ENCODE results near the gene CABP5.

The CABP5 gene

DNA sequence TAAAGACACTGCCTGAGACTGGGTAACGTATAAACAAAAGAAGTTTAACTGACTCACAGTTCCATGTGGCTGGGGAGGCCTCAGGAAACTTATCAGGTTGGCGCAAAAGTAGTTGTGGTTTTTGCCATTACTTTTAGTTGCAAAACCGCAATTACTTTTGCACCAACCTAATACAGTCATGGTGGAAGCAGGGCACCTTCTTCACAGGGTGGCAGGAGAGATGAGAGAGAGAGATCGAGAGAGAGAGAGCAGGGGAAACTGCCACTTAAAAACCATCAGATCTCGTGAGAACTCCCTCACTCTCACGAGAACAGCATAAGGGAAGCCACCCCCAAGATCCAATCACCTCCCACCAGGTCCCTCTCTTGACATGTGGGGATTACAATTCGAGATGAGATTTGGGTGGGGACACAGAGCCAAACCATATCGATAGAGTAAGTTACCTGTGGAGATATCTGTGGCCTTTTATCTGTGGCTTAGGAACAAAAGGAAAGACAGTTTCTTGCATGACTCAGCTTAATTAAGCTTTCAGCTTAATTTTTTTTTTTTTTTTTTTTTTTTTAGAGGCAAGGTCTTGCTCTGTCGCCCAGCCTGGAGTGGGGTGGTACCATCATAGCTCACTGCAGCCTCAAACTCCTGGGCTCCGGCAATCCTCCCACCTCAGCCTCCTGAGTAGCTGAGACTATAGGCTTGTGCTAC, 7.6 kb upstream of the CABP5 start:
- DNase-seq (ENCODE audit: insufficient read length, low spot score) (no peak), FAIRE-seq (no peak)
- TF ChIP-seq CTCF (IDR thresholded peaks at IDR 0.05; ENCODE audit: insufficient read depth, missing control alignments), result no peak

- no peak for TF ChIP-seq CTCF (IDR thresholded peaks at IDR 0.05; ENCODE audit: insufficient read depth, missing control alignments)
- FAIRE-seq (no peak), DNase-seq (ENCODE audit: insufficient read length, low spot score) (no peak)
Measured at GRCh38 chr19:48044561-48044960, 682 bp upstream of the CABP5 start.

DNA sequence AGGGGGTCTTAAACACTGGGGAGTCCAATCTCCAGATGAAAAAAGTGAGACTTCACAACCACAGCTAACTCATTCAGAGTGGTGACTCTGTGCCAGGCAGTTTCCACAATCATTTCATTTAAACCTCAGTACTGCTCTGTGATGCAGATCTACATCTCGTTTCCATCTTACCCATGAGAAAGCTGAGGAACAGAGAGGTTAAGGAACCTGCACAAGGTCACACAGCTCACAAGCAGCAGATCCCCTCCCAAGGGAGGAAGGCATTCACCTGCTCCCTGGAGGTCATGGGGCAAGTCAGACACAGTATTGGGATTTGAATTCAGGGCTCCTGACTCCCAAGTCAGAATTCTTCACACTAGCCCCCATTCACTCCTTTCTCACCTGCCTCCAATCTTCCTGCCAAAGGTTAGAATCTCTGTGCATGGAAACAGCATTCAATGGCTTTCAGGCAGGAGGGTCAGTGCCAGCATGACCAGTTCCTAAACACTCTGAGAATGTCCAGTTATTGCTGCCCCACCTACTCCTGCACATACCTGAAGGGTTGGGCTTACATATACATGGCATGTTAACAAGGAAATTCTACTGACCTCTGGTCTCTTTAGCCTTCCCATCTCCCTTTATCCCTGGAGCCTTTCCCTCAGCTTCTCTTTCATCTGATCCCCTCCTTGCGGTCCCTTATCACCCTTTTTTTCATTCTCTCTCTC, 1.9 kb downstream of the CABP5 start:
- FAIRE-seq, result no peak
- DNase-seq (ENCODE audit: insufficient read length, low spot score), result no peak
- no peak for TF ChIP-seq CTCF (IDR thresholded peaks at IDR 0.05; ENCODE audit: insufficient read depth, missing control alignments)

DNA sequence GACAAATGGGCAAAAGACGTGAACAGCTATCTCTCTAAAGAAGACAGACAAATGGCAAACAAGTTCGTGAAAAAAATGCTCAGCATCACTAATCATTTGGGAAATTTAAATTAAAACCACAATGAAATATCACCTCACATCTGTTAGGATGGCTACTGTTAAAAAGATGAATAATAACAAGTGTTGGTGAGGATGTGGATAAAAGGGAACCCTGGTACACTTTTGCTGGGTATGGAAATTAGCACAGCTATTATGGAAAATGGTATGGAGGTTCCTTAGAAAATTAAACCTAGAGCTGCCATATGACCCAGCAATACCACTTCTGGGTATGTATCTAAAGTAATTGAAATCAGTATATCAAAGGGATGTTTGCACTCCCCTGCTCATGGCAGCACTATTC, 7.1 kb downstream of the CABP5 start:
- FAIRE-seq (no peak), DNase-seq (ENCODE audit: insufficient read length, low spot score) (no peak)
- TF ChIP-seq CTCF (IDR thresholded peaks at IDR 0.05; ENCODE audit: insufficient read depth, missing control alignments), result no peak

DNA sequence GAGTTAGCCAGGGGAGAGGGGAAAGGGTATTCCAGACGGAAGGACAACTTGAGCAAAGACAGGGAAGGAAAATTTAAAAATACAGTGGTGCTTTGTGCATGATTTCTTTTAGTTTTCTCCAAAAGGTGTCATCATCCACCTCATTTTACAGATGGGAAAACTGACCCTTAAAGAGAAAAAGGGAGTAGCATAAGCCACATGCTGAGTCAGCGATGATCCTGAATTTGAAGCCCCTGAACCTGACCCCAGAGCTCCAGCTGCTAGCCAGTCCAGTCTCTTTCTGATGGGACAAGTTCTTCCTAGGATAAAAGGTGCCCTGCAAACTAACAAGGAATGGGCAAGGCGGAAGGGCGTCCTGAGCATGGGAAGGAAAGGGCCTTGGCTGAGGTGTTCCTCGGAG, 10.3 kb downstream of the CABP5 start:
- TF ChIP-seq CTCF (IDR thresholded peaks at IDR 0.05; ENCODE audit: insufficient read depth, missing control alignments), result no peak
- DNase-seq (ENCODE audit: insufficient read length, low spot score) (no peak), FAIRE-seq (no peak)

DNA sequence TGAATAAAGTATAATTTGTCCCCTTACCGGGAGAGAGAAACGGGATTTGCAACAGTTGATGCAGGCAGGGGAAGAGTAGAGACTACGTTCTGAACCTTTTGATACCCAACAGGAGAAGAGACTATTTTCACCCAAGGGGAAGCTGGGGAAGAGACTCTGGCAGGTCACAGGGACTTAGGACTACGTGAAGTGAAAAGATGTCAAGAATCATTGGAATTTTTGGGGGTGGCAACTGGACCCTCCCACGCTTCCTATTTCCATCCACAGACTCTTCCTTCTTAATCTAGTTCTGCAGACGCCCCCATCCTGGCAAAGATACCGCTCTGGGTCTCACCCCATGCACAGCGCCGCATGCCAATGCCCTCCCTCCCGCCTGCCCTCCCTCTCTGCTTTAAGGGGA, 13.8 kb downstream of the CABP5 start:
- no peak for TF ChIP-seq CTCF (IDR thresholded peaks at IDR 0.05; ENCODE audit: insufficient read depth, missing control alignments)
- DNase-seq (ENCODE audit: insufficient read length, low spot score) (no peak), FAIRE-seq (no peak)

DNA sequence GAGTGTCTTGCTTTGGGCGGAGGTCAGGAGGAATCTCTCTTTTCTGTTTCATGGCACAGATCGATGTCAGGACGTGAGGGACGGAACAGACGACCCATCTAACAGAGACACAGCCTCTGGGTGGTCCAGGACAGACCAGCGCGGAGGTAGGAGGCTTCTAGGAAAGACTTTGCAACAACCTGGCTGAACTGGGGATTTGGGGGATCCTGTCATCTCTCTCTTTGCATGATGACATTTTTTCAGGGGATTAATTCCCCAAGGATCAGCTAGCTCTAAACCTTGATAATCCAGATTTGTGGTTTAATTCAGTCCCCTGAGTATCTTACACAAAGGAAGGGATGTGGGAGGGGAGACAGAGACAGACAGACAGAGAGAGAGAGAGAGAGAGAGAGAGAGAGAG, 14.4 kb downstream of the CABP5 start:
- peak; percentile 46 for DNase-seq (ENCODE audit: insufficient read length, low spot score)
- no peak for TF ChIP-seq CTCF (IDR thresholded peaks at IDR 0.05; ENCODE audit: insufficient read depth, missing control alignments)
- FAIRE-seq, result peak; percentile 92
